T follicular helper cell (primary cell): ENCODE measurements around the gene PLEKHG1.

Experiments used
- DNase-seq: peaks from one replicate; pipeline ENCODE4 v3.0.0-alpha.2; 2020; ENCODE audit warnings: low read depth
- total RNA-seq, 2 experiments: gene quantifications; one replicate each; lab custom pipeline; 2026; lab: John Stamatoyannopoulos, UW

PLEKHG1 gene
- 7.8 to 17.5 reads per million in 2 experiments for total RNA-seq

GRCh38 chr6:150599199-150600009 lies at the start of gene PLEKHG1:
PLEKHG1 (plus strand) TSS chr6:150599885; CDS start chr6:150733682, 133,797 bp downstream.
- peak; percentile 24 for DNase-seq

GRCh38 chr6:150550244-150550643 lies 49.4 kb upstream of the PLEKHG1 start:
- no peak for DNase-seq

- DNase-seq: no peak
Observed at GRCh38 chr6:150557043-150557599, 42.6 kb upstream of the PLEKHG1 start.

- DNase-seq: no peak
Observed at GRCh38 chr6:150560004-150560883, 39.4 kb upstream of the PLEKHG1 start.

GRCh38 chr6:150560884-150561219 lies 38.8 kb upstream of the PLEKHG1 start:
- no peak for DNase-seq

- no peak for DNase-seq
Observed at GRCh38 chr6:150565945-150566344, 33.7 kb upstream of the PLEKHG1 start.

GRCh38 chr6:150566486-150566885 lies 33.2 kb upstream of the PLEKHG1 start:
- no peak for DNase-seq

- DNase-seq: no peak
Observed at GRCh38 chr6:150567380-150567779, 32.3 kb upstream of the PLEKHG1 start.

GRCh38 chr6:150567823-150568383 lies 31.8 kb upstream of the PLEKHG1 start:
- DNase-seq: no peak

GRCh38 chr6:150568560-150568959 lies 31.1 kb upstream of the PLEKHG1 start:
- no peak for DNase-seq

- DNase-seq: no peak
Observed at GRCh38 chr6:150569161-150569560, 30.5 kb upstream of the PLEKHG1 start.

GRCh38 chr6:150573041-150573681 lies 26.5 kb upstream of the PLEKHG1 start:
- no peak for DNase-seq

- DNase-seq: no peak
Observed at GRCh38 chr6:150575836-150576235, 23.8 kb upstream of the PLEKHG1 start.

- DNase-seq: no peak
Observed at GRCh38 chr6:150576651-150577226, 22.9 kb upstream of the PLEKHG1 start.

GRCh38 chr6:150579611-150580010 lies 20.1 kb upstream of the PLEKHG1 start:
- no peak for DNase-seq

- no peak for DNase-seq
Observed at GRCh38 chr6:150580489-150580888, 19.2 kb upstream of the PLEKHG1 start.

GRCh38 chr6:150584065-150584464 lies 15.6 kb upstream of the PLEKHG1 start:
- no peak for DNase-seq

GRCh38 chr6:150584596-150584995 lies 15.1 kb upstream of the PLEKHG1 start:
- DNase-seq: no peak

GRCh38 chr6:150586850-150587359 lies 12.8 kb upstream of the PLEKHG1 start:
- DNase-seq: no peak

GRCh38 chr6:150587637-150588036 lies 12.0 kb upstream of the PLEKHG1 start:
- no peak for DNase-seq

- no peak for DNase-seq
Observed at GRCh38 chr6:150588888-150589499, 10.7 kb upstream of the PLEKHG1 start.
